HG03025 (cell line): ENCODE measurements around the gene NPC1L1.

Experiments
- ATAC-seq: cut with Tn5 transposase; IDR thresholded peaks from one replicate; pipeline ENCODE4 v1.9.1; 2021; ENCODE audit warnings: mild to moderate bottlenecking, moderate library complexity; ENCODE audit not compliant: unreplicated experiment, low FRiP score

Gene NPC1L1

DNA sequence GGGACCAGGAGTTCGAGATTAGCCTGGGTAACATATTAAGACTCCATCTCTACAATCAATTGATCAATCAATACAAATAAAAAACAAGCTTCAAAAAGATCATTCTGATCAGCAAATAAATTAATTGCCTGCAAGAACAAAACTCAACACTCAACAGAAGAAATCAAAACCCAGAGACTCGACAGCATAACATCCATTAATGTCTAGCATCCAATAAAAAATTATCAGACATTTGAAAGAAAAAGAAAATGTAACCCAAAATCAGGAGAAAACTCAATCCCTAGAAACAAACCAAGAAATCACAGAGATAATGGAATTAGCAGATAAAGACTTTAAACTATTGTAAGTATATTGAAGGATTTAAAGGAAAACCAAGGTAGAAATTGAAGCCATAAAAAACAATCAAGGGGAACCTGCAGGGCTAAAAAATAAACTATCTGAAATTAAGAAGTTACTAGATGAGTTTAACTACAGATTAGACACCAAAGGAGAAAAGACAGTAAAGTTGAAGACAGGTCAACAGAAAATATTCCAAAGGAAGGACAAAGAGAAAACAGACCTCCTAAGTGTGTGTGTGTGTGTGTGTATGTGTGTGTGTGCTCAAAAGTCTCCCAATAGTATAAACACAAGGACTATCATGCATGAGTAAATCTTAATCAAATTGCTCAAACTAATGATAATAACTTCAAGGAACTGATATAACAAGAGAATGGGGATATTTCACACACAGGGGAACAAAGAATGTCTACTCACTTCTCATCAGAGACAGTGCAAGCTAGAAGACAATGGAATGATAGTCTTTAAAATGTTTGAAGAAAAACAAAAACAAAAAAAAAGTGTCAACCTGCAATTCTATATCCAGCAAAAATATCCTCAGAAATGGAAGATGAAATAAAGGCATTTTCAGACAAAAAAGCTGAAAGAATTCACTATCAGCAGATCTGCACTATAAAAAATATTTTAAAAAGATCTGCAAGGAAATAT, 58.3 kb downstream of the NPC1L1 start:
- ATAC-seq = no peak

DNA sequence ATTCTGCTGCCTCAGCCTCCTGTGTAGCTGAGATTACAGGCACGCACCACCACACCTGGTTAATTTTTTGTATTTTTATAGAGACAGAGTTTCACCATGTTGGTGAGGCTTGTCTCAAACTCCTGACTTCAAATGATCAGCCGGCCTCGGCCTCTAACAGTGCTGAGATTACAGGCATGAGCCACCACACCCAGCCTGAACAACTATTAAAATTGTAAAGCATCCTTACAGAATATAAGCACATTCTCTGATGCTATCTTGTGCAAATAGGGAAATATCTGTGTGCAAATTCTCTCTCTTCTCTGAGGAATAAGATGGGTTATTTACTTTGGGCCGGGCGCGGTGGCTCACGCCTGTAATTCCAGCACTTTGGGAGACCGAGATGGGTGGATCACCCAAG, 63.2 kb downstream of the NPC1L1 start:
- no peak for ATAC-seq

DNA sequence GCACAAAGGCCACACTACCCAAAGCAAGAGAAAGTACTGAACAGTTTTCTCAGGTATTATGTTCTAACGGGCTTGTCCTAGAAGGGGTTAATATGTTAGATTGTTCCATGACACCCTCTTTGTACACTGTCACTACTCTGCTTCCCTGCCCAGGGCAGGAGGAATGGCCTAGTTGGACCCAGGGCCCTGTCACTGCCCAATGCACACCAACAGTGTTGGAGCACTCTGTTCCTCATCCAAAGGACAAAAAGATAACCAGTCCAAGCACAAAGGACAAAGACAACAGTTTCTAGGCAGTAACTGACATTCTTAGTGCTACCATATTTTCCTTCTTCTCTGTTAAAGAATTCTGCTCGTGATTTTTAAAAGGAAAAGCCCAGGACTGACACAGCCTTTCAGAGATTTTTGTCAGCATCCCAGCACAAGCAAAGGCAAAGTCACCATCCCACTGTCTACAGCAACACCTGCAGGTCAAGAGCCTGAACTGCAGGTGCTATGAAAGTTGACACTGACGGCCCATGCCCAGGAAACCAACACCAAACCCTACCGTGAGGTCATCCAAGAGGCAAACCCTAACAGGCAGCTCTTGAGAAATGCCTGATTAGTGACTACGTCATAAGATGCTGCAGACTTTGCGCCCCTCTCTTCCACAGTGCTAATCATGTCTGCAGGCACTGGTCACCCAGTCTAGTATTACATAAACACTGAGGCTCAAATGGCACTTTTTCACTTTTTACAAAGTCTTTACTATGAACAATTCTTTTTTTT, 63.9 kb downstream of the NPC1L1 start:
- ATAC-seq = no peak

DNA sequence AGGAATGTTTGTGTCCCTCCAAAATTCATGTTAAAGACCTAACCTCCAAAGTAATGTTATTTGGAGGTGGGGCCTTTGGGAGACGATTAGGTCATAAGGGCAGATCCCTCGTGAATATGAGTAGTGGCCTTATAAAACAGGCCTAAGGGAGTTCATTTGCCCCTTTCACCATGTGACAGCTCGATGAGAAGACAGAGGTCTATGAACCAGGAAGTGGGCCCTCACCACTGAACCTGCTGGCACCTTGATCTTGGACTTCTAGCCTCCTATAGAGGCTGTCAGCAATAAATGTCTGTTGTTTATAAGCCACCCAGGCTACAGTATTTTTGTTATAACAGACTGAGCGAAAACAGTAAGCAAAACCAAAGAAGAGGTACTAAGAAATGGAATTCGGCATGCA, 64.8 kb downstream of the NPC1L1 start:
- no peak for ATAC-seq

DNA sequence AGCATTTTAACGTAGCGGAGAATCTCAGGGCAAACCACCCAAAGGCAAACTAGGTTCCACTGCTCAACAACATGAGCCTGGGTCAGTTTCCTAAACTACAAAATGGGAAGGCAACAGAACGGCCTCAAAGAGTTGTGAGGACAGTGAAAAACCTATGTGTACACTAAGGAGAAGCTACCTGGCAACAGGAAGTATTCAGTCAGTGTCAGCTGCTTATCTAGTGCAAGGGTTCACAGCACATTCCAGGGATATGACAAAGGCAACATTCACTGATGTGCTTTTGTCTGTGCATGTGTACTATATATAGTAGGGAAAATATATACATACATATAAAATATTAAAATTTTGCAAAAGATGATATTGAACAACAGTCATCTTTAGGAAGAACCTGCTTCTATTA, 67.8 kb downstream of the NPC1L1 start:
- ATAC-seq = no peak

DNA sequence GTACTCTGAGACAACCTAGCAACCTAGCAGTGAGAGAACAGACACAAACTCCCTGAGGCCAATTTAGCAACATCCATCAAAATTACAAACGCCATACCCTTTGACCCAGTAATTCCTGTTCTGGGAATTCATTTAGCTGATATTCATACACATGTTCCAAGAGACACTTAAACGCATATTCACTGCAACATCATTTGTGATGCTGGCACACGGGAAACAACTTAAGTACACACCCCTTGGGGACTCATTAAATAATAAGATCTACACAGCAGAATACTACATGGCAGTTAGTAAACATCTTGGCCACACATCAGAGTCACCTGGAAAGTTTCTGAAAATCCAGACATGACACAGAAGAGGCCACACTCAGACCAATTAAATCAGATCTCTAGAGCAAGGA, 68.3 kb downstream of the NPC1L1 start:
- ATAC-seq = no peak

DNA sequence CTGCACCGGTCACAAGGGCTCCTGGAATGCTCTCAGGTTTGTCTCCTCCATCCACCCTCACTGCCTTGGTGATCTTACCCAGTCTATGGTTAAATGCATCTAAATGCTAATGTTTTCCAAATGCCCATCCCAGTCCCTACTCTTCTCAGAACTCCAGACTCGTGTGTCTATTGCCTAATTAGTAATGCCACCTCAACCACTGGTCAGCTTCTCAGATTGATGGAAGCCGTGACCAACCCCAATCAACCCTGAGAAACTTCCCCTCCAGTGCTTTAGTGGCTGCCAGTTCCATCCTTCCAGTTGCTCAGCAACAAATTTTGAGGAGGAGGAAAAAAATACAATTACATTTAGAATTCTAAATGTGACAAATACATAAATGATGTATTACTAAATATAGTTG, 69.3 kb downstream of the NPC1L1 start:
- no peak for ATAC-seq

DNA sequence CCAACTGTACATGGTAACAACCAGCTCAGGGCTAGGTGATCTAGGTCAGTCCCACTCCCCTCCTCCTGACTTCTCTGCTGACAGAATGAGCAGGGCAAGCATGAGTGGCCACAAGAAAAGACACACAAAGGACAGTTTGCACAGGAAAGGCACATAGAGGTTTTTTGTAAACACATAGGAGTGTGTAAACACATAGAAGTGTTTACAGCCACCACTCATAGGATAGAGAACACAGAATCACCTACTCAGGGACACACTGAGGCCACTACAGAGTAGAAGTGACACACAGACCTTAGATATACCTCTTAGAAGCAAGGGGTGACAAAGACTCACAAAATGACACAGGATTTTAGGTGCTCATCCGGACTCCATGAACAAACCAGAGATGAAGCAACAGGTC, 69.7 kb downstream of the NPC1L1 start:
- ATAC-seq = no peak

DNA sequence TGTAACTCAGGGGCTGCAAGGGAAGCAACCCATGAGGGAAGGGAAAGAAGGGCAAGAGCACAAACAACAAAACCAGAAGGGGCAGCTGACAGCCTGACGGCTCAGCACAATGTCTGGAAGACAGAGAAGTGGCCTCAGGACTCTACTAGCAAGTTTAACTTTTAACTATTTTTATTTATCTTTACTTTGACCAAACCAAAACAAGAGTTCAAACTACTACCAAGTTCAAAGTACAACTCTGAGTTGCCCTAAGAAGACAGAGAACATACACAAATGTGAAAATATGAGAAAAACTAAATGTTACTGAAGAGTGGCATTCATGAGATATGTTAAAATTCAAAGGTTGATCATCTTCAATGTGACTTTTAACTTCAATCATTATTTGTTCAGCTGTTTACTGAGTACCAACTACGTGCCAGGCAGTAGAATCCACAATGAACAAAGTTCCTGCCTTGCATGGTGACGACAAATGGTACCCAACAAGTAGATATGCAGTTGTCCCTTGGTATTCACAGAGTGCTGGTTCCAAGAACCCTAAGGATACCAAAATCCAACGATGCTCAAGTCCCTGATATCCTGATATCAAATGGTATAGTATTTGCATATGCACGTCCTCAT, 70.4 kb downstream of the NPC1L1 start:
- ATAC-seq = no peak

DNA sequence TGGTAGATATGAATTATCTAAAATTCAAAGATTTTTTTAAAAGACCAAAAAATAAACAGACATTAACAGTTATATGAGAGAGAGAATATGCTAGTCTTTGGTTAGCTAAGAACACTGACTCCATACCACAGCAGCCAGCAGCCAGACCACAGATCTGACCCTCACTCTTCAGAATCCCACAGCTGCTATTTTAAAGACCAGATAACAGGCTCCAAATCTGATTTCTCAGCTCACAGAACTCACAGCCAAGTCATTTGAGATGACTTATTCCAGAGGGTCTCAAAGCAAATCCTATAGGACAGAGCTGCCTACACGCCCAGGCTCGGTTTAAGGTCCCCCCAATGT, 71.0 kb downstream of the NPC1L1 start:
- ATAC-seq = no peak

DNA sequence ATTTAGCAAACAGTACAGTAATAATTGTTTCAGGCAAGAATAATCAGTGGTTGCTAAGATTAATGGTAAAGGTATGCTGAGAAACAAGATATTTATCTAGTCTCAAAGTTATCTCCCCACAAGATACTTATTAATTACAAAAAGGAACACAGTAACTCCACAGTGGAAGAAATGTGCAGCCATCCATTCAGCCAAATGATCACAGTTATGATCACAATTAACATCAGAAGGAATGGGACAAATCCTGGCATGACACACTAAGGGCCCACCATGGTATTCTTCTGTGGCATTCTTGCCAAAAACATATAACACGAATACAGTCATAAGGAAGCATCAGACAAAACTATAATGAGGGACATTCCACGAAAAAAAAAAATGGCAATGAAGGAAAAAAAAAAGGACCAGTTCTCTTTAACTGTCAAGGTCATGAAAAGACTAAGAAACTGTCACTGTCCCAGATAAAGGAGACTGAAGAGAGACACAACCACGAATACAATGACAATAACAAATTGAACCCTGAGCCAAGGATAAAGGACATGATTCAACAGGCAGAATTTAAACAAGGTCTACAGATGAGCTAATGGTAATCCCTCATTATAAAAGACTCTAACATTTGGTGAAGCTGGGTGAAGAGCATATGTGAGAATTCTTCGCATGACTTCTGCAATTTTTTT, 71.5 kb downstream of the NPC1L1 start:
- ATAC-seq = no peak

DNA sequence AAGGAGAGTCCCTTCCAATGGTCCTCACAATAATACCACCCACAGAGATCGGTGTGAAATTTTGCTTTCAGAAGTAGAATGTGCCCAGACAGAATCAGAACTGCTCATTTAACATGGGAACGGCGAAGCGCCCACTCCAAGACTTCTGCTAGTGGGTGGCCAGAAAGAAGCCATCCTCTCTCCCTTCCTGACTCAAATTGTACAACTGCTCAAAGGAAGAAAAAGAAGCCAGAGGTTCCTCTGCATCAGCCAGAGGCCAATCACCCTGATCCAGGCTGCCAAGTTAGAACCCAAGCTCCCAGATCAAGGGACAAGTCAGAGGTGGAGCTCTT, 73.9 kb downstream of the NPC1L1 start:
- no peak for ATAC-seq

DNA sequence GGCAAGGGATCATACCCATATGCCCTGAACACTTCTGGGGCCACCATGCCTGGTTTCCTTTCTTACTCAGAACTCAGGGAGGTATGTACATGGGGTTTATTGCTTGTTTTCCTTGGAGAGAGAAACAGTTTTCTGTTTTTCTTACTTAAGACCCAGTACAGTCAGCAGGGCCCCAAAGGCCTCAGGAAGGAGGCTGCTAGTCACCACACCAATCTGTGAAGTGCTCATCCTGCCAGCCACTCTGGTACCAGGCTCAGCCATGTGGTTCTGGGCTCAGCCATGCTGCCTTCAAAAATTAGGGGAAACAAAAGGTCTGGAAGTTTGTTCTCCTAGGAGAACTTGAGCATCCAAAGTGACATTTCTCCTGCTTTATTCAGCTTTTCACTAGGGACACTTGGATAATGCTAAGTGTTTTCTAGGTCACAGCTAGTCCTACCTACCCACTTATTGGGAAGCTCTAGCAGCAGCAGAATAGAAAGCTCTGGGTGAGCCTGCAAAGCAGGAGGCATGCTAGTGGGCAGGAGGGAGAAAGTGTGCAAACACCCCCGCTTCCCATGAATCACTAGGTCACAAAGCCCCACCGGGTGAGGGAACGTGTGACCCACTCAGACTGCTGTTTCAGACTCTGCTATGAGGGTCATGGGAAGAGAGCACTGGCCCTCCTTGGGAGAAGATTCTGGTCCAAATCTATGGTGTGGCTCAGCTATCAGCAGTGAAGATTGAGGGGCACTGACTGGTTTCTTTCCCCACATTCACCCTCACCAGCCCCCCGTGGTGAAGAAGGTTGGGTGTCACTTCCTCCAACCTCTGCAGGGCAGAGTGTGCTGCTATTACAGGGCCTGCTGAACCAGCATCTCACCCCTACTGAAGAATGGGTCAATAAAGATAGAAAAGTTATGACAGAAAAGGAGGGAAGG, 74.6 kb downstream of the NPC1L1 start:
- no peak for ATAC-seq

DNA sequence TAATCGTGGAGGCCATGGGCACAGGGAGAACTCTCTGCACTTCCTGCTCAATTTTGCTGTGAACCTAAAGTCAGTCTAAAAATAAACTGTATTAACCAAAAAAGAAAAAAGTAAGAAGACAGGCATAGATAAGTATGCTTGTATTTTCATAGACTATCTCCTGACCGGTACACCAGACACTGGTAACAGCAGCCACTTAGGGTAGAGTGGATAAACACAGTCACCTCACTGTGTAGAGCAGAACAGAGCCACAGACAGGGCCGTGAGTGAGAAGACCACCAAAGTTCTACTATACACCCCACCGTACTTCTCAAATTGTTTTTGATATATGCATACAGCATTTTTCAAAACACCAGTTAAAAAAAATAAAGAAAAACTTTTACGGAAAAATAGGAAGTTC, 75.6 kb downstream of the NPC1L1 start:
- ATAC-seq = no peak

DNA sequence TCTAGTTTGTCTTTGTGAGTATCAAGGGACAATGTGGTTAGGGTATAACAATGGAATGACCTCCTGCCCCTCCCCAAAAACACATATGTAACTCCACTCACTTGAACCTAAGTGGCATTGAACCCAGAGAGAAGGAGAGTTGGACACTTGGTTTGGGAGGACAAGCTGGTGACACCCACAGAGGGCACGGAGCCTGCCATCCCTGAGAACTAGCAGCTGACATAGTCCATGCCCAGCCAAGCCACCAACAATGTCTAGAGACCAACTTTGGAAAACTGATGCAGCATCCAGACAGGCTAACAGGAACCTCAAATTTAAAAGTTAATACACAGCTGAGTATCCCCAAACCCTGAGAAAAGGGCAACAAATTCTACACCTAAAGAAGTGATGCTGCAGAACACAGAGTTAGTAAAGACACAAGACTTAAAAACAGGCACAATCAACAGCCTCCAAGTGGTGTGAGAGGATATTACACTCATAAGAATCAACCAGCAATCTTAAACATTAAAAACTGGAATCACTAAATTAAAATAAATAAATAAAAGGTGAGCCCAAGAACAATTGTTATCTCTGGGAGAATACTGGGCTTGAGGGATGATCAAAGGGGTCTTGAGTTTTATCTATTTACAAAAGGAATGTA, 77.8 kb downstream of the NPC1L1 start:
- ATAC-seq = no peak
